Neuron (in vitro differentiated cells): ENCODE measurements around the gene NCKAP1.
"Not testable (repeated sequence)": the region's sequence is repeated elsewhere in the genome, so short reads cannot be mapped to it uniquely, and the experiment has no call there.

Experiments used
- H2AFZ ChIP-seq: one replicate; pipeline ENCODE4 v1.6.1; 2013; ENCODE audit warnings: low read depth, mild to moderate bottlenecking, inconsistent platforms, low read length, moderate library complexity
- H3K27me3 ChIP-seq: one replicate; pipeline ENCODE4 v1.6.1; 2013; ENCODE audit warnings: low read length; ENCODE audit not compliant: insufficient read depth
- H3K36me3 ChIP-seq: one replicate; pipeline ENCODE4 v1.6.1; 2013; ENCODE audit warnings: low read length; ENCODE audit not compliant: insufficient read depth
- H3K4me1 ChIP-seq: one replicate; pipeline ENCODE4 v1.6.1; 2013; ENCODE audit warnings: low read length; ENCODE audit not compliant: insufficient read depth
- H3K4me3 ChIP-seq: 2 replicates; pipeline ENCODE4 v1.5.1; 2013; ENCODE audit warnings: mild to moderate bottlenecking, low read length, moderate library complexity
- H3K9me3 ChIP-seq: one replicate; pipeline ENCODE4 v1.6.1; 2013; ENCODE audit warnings: low read length

Gene NCKAP1

DNA sequence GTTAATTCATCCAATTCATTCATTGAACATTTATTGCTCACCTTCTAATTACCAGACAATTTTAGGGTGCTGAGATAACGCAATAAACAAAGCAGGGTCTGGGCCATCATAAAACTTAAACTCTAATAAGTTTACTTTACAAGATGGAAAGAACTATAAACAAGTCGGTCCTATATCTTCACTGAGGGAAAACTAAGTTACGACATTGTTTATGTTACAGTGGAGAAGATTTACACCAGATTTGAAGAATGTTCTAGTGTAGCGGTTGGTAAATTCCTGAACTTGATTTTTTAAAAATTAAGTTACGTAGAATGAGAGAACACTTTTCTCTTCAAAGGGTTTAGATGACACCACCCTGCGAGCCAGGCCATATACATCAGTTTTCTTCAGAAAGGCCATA lies 151.2 kb downstream of the NCKAP1 start:
- Histone ChIP-seq H3K4me3 (no peak overlapping the region), H3K27me3 (no peaks in the 10 kb centered on the region), H2AFZ (no peak overlapping the region), H3K36me3 (no peaks in the 10 kb centered on the region), H3K4me1 (no peaks in the 10 kb centered on the region), H3K9me3 (no peaks in the 10 kb centered on the region)

GRCh38 chr2:182885771-182886170 lies 152.5 kb downstream of the NCKAP1 start:
- Histone ChIP-seq H3K9me3 (no peaks in the 10 kb centered on the region), H3K4me1 (no peaks in the 10 kb centered on the region), H3K27me3 (no peaks in the 10 kb centered on the region), H3K4me3 (no peak overlapping the region), H3K36me3 (no peaks in the 10 kb centered on the region), H2AFZ (no peak overlapping the region)

DNA sequence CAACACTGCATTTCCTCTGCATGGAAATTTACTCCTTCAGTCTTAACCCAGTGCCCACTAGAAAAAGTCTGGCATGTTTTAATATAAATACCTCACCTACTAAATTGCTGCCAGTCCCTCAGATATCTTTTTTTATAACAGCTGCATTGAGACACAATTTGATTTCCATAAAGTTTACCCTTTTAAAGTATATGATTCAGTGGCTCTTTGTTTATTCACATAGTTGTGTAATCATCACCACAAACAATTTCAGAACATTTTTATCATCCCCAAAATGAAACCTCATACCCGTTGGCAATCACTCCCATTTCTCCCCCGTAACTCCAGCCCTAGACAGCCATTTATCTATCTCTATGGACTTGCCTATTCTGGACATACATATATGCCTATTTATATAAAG lies 154.8 kb downstream of the NCKAP1 start:
- no peak overlapping the region for H2AFZ ChIP-seq
- no peak overlapping the region for H3K4me3 ChIP-seq
- H3K36me3 ChIP-seq: no peaks in the 10 kb centered on the region
- H3K9me3 ChIP-seq: no peaks in the 10 kb centered on the region
- H3K27me3 ChIP-seq: no peaks in the 10 kb centered on the region
- H3K4me1 ChIP-seq: no peaks in the 10 kb centered on the region

- not testable (repeated sequence) for H3K27me3 ChIP-seq, H3K36me3 ChIP-seq, H3K4me1 ChIP-seq, H3K4me3 ChIP-seq, H3K9me3 ChIP-seq, H2AFZ ChIP-seq
These were observed 158.2 kb downstream of the NCKAP1 start for GRCh38 chr2:182880100-182880499.

DNA sequence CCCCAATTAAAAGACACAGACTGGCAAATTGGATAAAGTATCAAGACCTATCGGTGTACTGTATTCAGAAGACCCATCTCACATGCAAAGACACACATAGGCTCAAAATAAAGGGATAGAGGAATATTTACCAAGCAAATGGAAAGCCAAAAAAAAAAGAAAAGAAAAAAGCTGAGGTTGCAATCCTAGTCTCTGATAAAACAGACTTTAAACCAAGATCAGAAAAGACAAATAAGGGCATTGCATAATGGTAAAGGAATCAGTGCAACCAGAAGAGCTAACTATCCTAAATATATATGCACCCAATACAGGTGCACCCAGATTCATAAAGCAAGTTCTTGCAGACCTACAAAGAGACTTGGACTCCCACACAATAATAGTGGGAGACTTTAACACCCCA lies 161.6 kb downstream of the NCKAP1 start:
- H3K4me3 ChIP-seq, H3K9me3 ChIP-seq, H3K36me3 ChIP-seq, H3K27me3 ChIP-seq, H2AFZ ChIP-seq, H3K4me1 ChIP-seq: not testable (repeated sequence)

GRCh38 chr2:182870227-182870626 lies 168.0 kb downstream of the NCKAP1 start:
- no peak overlapping the region for H2AFZ ChIP-seq
- no peaks in the 10 kb centered on the region for H3K36me3 ChIP-seq
- no peak overlapping the region for H3K4me3 ChIP-seq
- H3K27me3 ChIP-seq: peaks cover 9% of the 10 kb centered on the region
- H3K9me3 ChIP-seq: no peaks in the 10 kb centered on the region
- peaks cover 19% of the 10 kb centered on the region for H3K4me1 ChIP-seq

GRCh38 chr2:182868054-182868796 lies 170.0 kb downstream of the NCKAP1 start:
- no peaks in the 10 kb centered on the region for H3K36me3 ChIP-seq
- H2AFZ ChIP-seq: no peak overlapping the region
- peaks cover 19% of the 10 kb centered on the region for H3K4me1 ChIP-seq
- H3K27me3 ChIP-seq: peaks cover 11% of the 10 kb centered on the region
- H3K4me3 ChIP-seq: peak overlapping the region; percentile 46
- no peaks in the 10 kb centered on the region for H3K9me3 ChIP-seq

DNA sequence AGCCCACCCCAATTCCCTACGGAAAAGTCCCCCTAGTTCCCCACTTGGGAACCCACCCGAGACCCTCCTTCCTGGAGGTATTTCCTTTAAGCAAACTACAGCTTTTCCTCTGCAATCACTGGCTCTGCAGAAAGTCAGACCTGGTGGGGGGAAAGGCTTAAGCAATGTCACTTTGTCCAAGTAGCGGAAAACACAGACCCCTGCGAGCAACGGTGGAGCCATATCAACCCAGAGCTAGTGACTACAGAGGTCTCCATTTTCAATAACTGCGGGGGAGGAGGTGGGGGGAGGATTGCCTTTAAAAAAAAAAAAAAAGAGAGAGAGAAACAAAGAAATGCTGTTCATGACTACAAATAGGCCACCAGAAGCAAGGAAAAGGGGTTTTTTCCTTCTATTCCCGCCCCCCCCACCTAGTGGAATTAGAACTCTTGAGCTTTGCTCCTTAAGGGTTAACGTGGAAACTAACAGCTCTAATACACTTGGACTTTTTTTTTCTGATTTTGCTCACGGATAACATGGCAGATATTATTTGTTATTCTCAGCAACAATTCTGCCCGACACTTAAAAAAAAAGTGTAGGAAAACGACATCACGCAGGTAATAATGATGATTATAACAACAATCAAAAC lies 170.7 kb downstream of the NCKAP1 start:
- Histone ChIP-seq H3K4me1 (peaks cover 19% of the 10 kb centered on the region), H3K4me3 (peak overlapping the region; percentile 46), H3K27me3 (peaks cover 11% of the 10 kb centered on the region), H3K36me3 (no peaks in the 10 kb centered on the region), H3K9me3 (no peaks in the 10 kb centered on the region), H2AFZ (peak overlapping the region; percentile 63)

DNA sequence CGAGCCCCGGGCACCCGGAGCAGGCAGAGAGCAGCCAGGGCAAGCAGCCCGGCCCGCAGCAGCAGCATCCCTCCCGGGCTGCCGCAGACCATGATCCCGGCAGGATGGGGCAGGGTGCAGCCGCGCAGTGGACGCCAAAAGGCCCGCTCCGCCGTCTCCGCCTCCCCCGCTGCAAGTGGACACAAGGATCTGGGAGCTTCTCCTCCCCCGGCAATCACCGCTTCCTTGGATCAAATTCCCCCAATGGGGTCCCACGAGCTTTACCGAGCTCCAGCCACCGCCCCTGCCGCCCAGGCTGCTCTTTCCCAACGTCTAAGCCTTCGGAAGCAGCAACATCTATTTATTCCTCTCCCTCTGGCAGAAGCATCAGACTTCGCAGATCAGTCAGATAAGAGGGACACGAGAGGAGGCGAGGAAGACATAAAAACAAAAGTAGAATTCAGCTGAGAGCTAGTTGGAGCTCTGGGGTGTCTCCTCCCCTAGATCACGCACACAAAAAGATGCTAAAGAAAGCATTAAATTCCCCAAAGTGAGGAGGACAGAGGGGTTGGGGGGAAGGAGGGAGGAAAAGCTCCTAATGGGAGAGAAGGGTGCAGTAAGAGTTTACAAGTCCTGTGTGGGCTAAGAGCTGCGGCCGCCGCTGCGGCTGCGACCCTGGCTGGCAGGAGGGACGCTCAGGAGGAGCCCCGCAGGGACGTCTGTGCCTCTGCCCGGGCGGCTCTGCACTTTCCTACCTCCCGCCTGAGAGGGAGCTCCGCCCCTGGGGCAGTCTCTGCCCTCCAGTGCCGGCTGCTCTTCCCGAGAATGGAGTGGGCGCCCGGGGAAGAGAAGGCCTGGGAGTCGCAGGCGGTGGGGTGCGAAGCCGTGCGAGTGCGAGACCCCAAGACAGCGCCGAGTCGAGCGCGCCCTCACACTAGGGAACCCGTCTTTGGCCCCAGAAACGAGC lies 171.5 kb downstream of the NCKAP1 start, which contains the start of gene FRZB:
Gene FRZB (minus strand): TSS at position 177 of the 946 bp plus-strand sequence. CDS start 85 bp downstream, at position 92.
- peak within 1 kb of the TSS; percentile 46 for H3K4me3 ChIP-seq

DNA sequence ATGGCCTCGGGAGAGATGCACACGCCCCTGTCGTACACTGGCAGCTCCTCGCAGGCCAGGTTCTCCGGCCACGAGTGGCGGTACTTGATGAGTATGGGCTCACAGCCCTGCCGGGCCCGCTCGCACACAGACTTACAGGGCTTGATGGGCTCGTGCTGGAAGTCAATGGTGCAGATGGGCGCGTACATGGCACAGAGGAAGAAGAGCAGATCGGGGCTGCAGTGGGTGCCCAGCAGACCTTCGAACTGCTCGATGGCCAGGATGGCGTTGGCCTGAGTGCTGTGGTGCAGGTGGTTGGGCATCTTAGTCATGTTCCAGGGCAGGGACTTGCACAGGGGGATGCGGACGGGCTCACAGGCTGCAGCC lies 172.2 kb downstream of the NCKAP1 start:
- peak overlapping the region; percentile 63 for H2AFZ ChIP-seq
- H3K4me3 ChIP-seq: peak overlapping the region; percentile 46
- no peaks in the 10 kb centered on the region for H3K9me3 ChIP-seq
- peaks cover 11% of the 10 kb centered on the region for H3K27me3 ChIP-seq
- H3K36me3 ChIP-seq: no peaks in the 10 kb centered on the region
- peaks cover 19% of the 10 kb centered on the region for H3K4me1 ChIP-seq

More for the DNA sequence above, 171.5 kb downstream of the NCKAP1 start, which contains the start of gene FRZB:
- Histone ChIP-seq H3K4me1 (peaks cover 19% of the 10 kb centered on the region), H3K9me3 (no peaks in the 10 kb centered on the region), H3K36me3 (no peaks in the 10 kb centered on the region), H2AFZ (peak within 1 kb of the TSS; percentile 63), H3K27me3 (peaks cover 11% of the 10 kb centered on the region)

DNA sequence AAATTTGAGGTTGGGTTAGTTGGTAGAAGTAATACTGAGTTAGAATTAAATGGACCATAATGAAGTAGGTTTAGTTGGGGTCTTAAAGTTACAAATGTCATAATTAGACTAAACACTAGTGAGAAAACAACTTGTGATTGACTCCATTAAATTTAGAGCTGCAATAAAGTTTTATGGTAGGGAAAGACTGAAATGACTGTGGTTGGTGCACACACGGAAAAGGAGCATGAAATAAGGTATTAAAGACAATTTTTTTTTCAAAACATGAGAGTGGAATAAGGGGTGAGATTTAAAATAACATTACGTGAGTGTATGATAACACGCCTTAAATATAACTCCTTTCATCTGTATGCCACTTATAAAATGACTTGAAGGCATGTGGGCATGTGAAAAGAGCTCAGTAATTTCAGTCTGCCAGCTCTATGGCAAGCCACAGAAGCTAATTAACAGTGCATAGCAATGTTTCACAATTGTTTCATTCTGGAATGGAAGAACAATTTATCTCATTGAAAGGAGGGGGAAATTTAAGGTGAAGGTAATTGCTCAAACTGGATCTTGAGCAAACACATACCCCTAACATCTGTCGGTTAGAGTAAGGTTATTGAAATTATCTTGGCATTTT lies 173.2 kb downstream of the NCKAP1 start:
- Histone ChIP-seq H3K4me3 (no peak overlapping the region), H3K9me3 (no peaks in the 10 kb centered on the region), H3K36me3 (no peaks in the 10 kb centered on the region), H3K4me1 (peaks cover 19% of the 10 kb centered on the region), H3K27me3 (peaks cover 11% of the 10 kb centered on the region), H2AFZ (no peak overlapping the region)

GRCh38 chr2:182863642-182864041 lies 174.6 kb downstream of the NCKAP1 start:
- Histone ChIP-seq H3K36me3 (no peaks in the 10 kb centered on the region), H3K27me3 (peaks cover 11% of the 10 kb centered on the region), H3K4me1 (peaks cover 19% of the 10 kb centered on the region), H3K4me3 (no peak overlapping the region), H3K9me3 (no peaks in the 10 kb centered on the region), H2AFZ (no peak overlapping the region)
